HUES6 (cell line): Measurements from ENCODE around the gene SRSF7.

Source experiments
- H3K27ac ChIP-seq: 2 replicates; pipeline ENCODE4 v1.7.0; 2013; ENCODE audit warnings: low read depth, mild to moderate bottlenecking, low read length, inconsistent platforms
- H3K27me3 ChIP-seq: 2 replicates; pipeline ENCODE4 v1.6.1; 2013; ENCODE audit warnings: low read length; ENCODE audit not compliant: control insufficient read depth, insufficient read depth
- H3K36me3 ChIP-seq: 2 replicates; pipeline ENCODE4 v1.6.1; 2013; ENCODE audit warnings: low read length; ENCODE audit not compliant: control insufficient read depth, insufficient read depth
- H3K4me1 ChIP-seq: 2 replicates; pipeline ENCODE4 v1.6.1; 2013; ENCODE audit warnings: low read length; ENCODE audit not compliant: control insufficient read depth, insufficient read depth
- H3K4me3 ChIP-seq: 2 replicates; pipeline ENCODE4 v1.5.1; 2013; ENCODE audit warnings: low read depth, low read length
- H3K9ac ChIP-seq: one replicate; pipeline ENCODE4 v1.6.1; 2013; ENCODE audit warnings: mild to moderate bottlenecking, low read length
- H3K9me3 ChIP-seq: 2 replicates; pipeline ENCODE4 v1.6.1; 2013; ENCODE audit warnings: low read depth, low read length; ENCODE audit not compliant: control insufficient read depth, insufficient read depth

Gene SRSF7

DNA sequence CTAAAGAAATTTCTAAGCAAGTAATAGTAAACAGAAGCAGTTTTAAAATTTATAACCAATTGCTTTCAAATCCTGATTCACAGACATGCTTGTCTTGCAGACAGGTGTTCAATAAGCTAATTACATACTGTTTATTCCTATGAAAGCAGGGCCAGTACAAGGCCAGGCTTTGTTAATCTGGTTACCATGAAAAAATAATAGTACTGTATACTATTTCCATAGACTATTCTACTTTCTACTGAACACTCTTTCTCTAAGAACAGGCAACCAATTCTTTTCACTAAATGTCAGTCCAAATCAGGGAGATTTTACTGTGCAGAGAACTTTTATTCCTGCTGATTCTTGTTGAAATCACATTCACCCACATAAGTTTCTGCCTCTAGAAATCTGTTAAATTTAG is 2.9 kb upstream of the SRSF7 start:
- no peaks in the 10 kb centered on the region for H3K9me3 ChIP-seq
- no peak overlapping the region for H3K9ac ChIP-seq
- H3K27me3 ChIP-seq, result no peaks in the 10 kb centered on the region
- H3K4me3 ChIP-seq, result no peak overlapping the region
- no peak overlapping the region for H3K27ac ChIP-seq
- peaks cover 15% of the 10 kb centered on the region for H3K36me3 ChIP-seq
- H3K4me1 ChIP-seq, result peaks cover 8% of the 10 kb centered on the region

- Histone ChIP-seq H3K9ac (peak overlapping the region; percentile 100), H3K27ac (peak overlapping the region; percentile 85), H3K36me3 (peaks cover 37% of the 10 kb centered on the region), H3K9me3 (no peaks in the 10 kb centered on the region), H3K4me3 (peak overlapping the region; percentile 99), H3K27me3 (no peaks in the 10 kb centered on the region), H3K4me1 (peaks cover 18% of the 10 kb centered on the region)
Observed at GRCh38 chr2:38751596-38752410, 642 bp upstream of the SRSF7 start.

DNA sequence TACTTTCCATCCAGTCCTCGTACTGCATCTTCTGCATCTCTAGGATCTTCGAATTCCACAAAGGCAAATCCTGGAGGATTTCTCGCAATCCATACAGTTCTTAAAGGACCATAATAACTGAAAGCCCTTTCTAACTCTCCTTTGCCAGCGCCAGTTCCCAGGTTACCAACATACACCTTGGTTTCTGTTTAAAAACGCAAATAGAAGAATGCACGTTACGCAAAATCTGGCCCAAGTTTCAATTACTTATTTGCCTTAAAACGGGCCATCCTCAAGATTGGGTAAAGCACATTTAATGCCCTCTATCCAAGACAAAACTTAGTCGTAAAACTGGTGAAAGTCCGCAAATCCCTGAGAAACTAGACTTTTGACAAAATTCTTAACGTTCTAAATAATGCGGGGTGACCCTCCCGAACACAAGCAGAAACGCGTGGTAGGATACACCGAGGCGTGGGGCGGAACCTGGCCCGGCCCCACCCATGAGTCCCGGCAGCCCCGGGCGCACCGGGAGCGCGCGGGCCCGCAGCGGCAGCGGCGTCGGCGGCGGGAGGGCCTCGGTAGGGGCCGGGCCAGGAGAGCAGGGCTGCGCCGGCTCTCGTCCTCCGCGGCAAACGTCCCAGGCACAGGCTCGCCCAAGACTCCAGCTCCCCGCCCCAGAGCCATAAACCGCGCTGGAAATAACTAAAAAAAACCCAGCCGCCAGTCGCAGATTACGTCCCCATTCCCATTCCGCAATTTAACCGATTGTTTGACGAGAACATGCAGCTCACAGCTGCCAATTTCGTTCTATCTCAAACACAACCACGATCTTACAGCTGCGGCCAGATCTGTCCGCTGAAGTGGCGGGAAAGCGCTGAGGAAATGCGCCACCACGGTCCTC is 910 bp downstream of the SRSF7 start:
- Histone ChIP-seq H3K4me3 (peak overlapping the region; percentile 99), H3K9ac (peak overlapping the region; percentile 100), H3K9me3 (no peaks in the 10 kb centered on the region), H3K36me3 (peaks cover 53% of the 10 kb centered on the region), H3K27me3 (no peaks in the 10 kb centered on the region), H3K27ac (peak overlapping the region; percentile 97), H3K4me1 (peaks cover 18% of the 10 kb centered on the region)

DNA sequence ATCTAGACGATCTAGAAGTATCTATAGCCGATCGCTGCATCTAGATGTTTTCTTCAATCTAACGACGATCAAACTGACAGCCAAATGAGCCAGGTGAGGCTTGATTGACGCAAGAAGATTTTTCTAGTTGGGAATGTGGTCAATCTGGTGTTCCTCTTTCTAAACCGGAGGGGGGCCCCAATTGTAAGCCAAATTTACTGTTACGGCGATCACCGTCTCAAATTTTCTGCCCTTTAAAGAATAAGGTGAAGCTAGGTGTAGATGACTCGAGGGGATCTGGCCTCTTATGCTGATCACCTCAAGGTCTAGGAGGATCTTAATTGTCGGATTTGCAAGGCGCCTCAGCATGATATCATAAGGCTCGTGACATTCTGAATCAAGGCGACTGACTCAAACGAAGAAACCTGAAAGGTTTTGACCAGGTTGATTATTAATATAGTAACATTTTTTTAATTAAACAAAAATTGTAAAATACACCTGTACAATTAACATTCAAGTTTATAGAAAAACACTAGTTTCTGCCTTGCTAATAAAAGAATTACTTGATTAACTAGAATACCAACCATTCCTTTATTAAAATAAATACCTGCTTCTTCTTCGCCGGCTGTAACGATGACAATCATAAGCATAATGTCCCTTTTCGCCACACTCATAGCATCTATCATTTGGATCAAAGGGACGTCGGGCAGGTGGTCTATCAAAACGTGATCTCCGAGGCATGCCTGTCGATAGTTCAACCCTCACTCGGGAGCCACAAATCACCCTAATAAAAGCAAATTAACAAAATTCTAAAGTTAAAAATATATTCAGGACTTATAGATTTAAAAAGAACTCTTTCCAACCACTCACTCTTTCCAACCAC is 2.0 kb downstream of the SRSF7 start:
- Histone ChIP-seq H3K9ac (peak overlapping the region; percentile 100), H3K27me3 (no peaks in the 10 kb centered on the region), H3K9me3 (no peaks in the 10 kb centered on the region), H3K27ac (no peak overlapping the region), H3K4me1 (peaks cover 18% of the 10 kb centered on the region), H3K36me3 (peaks cover 64% of the 10 kb centered on the region), H3K4me3 (peak overlapping the region; percentile 99)

DNA sequence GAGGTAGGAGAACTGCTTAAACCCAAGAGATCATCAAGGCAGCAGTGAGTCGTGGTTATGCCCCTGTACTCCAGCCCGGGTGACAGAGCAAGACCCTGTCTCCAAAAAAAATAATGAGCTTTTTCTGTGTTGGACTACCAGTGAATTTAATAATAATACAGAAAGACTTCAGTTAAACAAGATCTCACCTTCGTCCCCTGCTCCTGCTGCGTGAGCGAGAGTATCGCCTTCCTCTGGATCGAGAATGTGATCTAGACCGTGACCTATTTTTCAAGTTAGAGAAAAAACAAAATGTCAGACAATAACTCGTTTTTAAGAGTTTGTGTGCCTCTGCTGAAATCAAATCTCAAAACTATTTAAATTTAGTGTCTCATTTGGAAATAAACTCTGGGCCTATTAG is 2.8 kb downstream of the SRSF7 start:
- Histone ChIP-seq H3K4me3 (peak overlapping the region; percentile 99), H3K27me3 (no peaks in the 10 kb centered on the region), H3K9me3 (no peaks in the 10 kb centered on the region), H3K27ac (no peak overlapping the region), H3K36me3 (peaks cover 72% of the 10 kb centered on the region), H3K4me1 (peaks cover 18% of the 10 kb centered on the region), H3K9ac (no peak overlapping the region)

DNA sequence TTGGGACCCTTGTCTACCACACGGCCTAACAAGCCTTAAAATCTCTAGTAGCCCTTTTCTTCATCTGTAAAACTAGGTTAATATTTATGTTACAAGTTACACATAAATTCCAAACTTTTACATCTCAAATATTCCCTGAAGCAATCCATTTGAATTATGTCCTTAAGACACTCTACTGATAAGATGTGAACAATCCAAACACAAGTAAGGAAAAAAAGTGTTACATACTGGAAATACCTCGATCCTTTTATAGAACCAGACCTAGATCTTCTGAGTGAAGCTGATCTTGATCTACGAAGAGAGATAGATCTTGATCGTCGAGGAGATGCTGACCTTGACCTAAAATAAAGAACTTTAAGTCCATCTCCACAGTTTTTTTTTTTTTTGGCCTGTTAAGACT is 3.3 kb downstream of the SRSF7 start:
- Histone ChIP-seq H3K27ac (no peak overlapping the region), H3K9ac (no peak overlapping the region), H3K27me3 (no peaks in the 10 kb centered on the region), H3K36me3 (peaks cover 77% of the 10 kb centered on the region), H3K4me1 (peaks cover 18% of the 10 kb centered on the region), H3K9me3 (no peaks in the 10 kb centered on the region), H3K4me3 (0 out of 2 replicates have a peak overlapping the region, but pooled peaks have one; percentile 99)

GRCh38 chr2:38747007-38747424 is 4.1 kb downstream of the SRSF7 start:
- Histone ChIP-seq H3K36me3 (peaks cover 85% of the 10 kb centered on the region), H3K4me3 (no peak overlapping the region), H3K9me3 (no peaks in the 10 kb centered on the region), H3K9ac (no peak overlapping the region), H3K27ac (no peak overlapping the region), H3K27me3 (no peaks in the 10 kb centered on the region), H3K4me1 (peaks cover 13% of the 10 kb centered on the region)

- Histone ChIP-seq H3K4me3 (no peak overlapping the region), H3K27ac (no peak overlapping the region), H3K4me1 (peaks cover 11% of the 10 kb centered on the region; the same call in 1 of the 2 replicates), H3K36me3 (peaks cover 93% of the 10 kb centered on the region), H3K27me3 (no peaks in the 10 kb centered on the region), H3K9ac (no peak overlapping the region), H3K9me3 (no peaks in the 10 kb centered on the region)
Observed at GRCh38 chr2:38745267-38745666, 5.9 kb downstream of the SRSF7 start.

- H3K9me3 ChIP-seq, result no peaks in the 10 kb centered on the region
- peaks cover 89% of the 10 kb centered on the region for H3K36me3 ChIP-seq
- H3K4me1 ChIP-seq, result peaks cover 11% of the 10 kb centered on the region; the same call in 1 of the 2 replicates
- H3K9ac ChIP-seq, result no peak overlapping the region
- H3K4me3 ChIP-seq, result no peak overlapping the region
- H3K27me3 ChIP-seq, result no peaks in the 10 kb centered on the region
- no peak overlapping the region for H3K27ac ChIP-seq
Observed at GRCh38 chr2:38744399-38744780, 6.8 kb downstream of the SRSF7 start.

GRCh38 chr2:38743672-38744398 is 7.3 kb downstream of the SRSF7 start:
- H3K9me3 ChIP-seq, result no peaks in the 10 kb centered on the region
- H3K4me1 ChIP-seq, result peaks cover 8% of the 10 kb centered on the region; the same call in 1 of the 2 replicates
- H3K36me3 ChIP-seq, result peaks cover 89% of the 10 kb centered on the region
- no peaks in the 10 kb centered on the region for H3K27me3 ChIP-seq
- H3K4me3 ChIP-seq, result no peak overlapping the region
- no peak overlapping the region for H3K9ac ChIP-seq
- no peak overlapping the region for H3K27ac ChIP-seq
